Upper lobe of left lung (tissue), 4 donors: Measurements from ENCODE around the gene PNPLA7.

ENCODE experiments used
- CTCF ChIP-seq, 6 experiments: fragments of 450-650 bp in 4 of 6; fragments of 200-600 bp in 2 of 6; sonication (generic) in 2 of 6; IDR thresholded peaks; one replicate each; pipeline ENCODE4 v1.5.1; 2016 to 2019; ENCODE audit warnings: antibody characterized with exemption in 6 of 6
- POLR2A ChIP-seq, 4 donors: fragments of 450-650 bp; IDR thresholded peaks; one replicate each; pipeline ENCODE4 v1.5.1; 2016 to 2017; ENCODE audit warnings: antibody characterized with exemption in 4 of 4, mild to moderate bottlenecking in 2 of 4

- no peak for TF ChIP-seq CTCF (IDR thresholded peaks at IDR 0.05)
- TF ChIP-seq POLR2A (IDR thresholded peaks at IDR 0.05) = no peak
Observed at GRCh38 chr9:137449081-137449844, 100.9 kb downstream of the PNPLA7 start.
